NT2/D1 (cell line): ENCODE data around the gene FLYWCH1.

Experiments used
- SUZ12 ChIP-seq: IDR thresholded peaks from 2 replicates; pipeline ENCODE4 v1.6.1; 2011; ENCODE audit not compliant: insufficient read length, insufficient read depth; ENCODE audit errors: extremely low read depth
- ZNF274 ChIP-seq: IDR thresholded peaks from 2 replicates; pipeline ENCODE4 v1.6.1; 2011; ENCODE audit warnings: mild to moderate bottlenecking, low read depth, low read length

DNA sequence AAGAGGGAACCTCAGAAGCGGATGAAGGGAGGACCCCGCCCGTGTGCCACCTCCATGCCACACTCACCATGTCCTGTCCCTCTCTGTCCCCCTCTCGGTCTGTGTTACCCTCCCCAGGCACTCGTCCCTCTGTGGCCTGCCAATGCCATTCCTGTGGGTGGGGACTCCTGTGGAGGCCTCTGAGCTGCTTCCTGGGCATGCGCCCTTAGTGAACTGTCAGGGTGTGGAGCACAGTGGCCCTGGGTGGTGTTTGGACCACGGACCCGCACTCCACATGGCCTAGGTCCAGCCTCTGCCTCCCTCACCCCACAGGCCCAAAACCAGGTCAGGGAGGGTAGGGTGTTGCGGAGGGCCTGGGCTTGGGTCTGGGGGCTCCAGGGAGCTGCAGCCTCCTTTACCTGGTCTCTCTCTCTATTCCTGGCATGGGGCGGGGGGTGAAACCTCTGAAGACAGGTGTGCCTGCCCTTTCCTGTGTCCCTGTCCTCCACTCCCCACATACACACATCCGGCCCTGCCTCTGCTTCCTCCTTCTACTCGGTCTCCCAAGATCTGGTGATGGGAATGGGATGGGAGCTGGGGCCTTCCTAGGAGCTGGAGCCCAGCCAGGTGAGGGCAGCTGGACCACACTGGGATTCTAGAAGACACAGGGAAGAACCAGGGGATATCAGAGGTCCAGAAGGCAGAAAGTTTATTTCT lies 80.0 kb downstream of the FLYWCH1 start:
- TF ChIP-seq ZNF274 (no peak), SUZ12 (no peak)
